ENCODE results near the gene HSD17B14. TPM values are rescaled to one million over a fixed set of nuclear protein-coding genes. Genes with fewer than 3 reads are reported as not detected.

Gene HSD17B14
- total and polyA plus RNA-seq, 7 donors, result 4.3 to 21.0 (median 16.9) TPM

DNA sequence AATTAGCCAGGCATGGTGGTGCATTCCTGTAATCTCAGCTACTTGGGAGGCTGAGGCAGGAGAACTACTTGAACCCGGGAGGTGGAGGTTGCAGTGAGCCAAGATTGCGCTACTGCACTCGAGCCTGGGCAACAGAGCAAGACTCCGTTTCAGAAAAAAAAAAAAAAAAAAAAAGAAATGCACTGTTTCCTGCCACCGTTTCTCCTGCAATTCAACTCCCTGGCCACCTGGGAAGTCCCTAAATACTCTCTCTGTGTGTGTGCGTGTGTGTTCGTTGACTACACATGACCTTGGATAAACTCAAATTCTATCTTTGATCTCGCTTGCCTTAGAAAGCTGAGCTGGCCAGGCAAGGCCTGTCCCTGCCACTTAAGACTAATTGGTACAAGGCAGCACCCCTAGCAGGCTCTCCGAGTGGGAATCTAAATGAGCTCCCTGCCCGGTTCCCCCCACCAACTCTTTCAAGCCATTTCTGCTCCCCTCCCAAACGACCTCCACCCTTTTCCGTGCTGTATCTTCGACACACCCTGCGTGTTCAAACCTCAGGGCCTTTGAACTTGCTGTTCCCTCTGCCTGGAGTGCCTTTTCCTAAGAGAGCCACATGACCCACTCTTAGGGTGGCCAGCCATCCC lies 20.3 kb downstream of the HSD17B14 start:
- peak overlapping the region in 1 of 4 donors; percentile 28 for H3K27ac ChIP-seq
- no peaks in the 10 kb centered on the region for H3K36me3 ChIP-seq
- WGBS, 2 donors, result 15 to 50% methylated on average over 14 of the region's 14 CpGs
- TF ChIP-seq CTCF (IDR thresholded peaks at IDR 0.05), result no peak
- no peak for TF ChIP-seq POLR2A (IDR thresholded peaks at IDR 0.05)
- no peak for TF ChIP-seq POLR2AphosphoS5 (IDR thresholded peaks at IDR 0.05)
- no peak for TF ChIP-seq EP300 (IDR thresholded peaks at IDR 0.05)
- intact Hi-C loops (cut with DNase I), result no loop called here
- no peak for DNase-seq
- H3K4me1 ChIP-seq, result peaks cover 0 to 26% (median 15%) of the 10 kb centered on the region in 4 donors
- H3K9me3 ChIP-seq, result no peaks in the 10 kb centered on the region
- H3K4me3 ChIP-seq, result no peak overlapping the region
- no peaks in the 10 kb centered on the region for H3K27me3 ChIP-seq

- DNase-seq, result no peak
- H3K36me3 ChIP-seq, result no peaks in the 10 kb centered on the region
- no peak for TF ChIP-seq CTCF (IDR thresholded peaks at IDR 0.05)
- TF ChIP-seq POLR2A (IDR thresholded peaks at IDR 0.05), result no peak
- no peak for TF ChIP-seq POLR2AphosphoS5 (IDR thresholded peaks at IDR 0.05)
- no peak for TF ChIP-seq EP300 (IDR thresholded peaks at IDR 0.05)
- intact Hi-C loops (cut with DNase I), result no loop called here
- peak overlapping the region in 1 of 4 donors; percentile 28 for H3K27ac ChIP-seq
- H3K27me3 ChIP-seq, result no peaks in the 10 kb centered on the region
- peaks cover 0 to 31% (median 20%) of the 10 kb centered on the region in 4 donors for H3K4me1 ChIP-seq
- no peak overlapping the region for H3K4me3 ChIP-seq
- WGBS, 2 donors, result 85 to 91% methylated on average over 6 of the region's 6 CpGs
- no peaks in the 10 kb centered on the region for H3K9me3 ChIP-seq
Observed at GRCh38 chr19:48814895-48815294, 21.4 kb downstream of the HSD17B14 start.

GRCh38 chr19:48813123-48813913 lies 23.0 kb downstream of the HSD17B14 start:
- H3K27ac ChIP-seq, result peak overlapping the region; percentile 89 to 96 (median 90)
- WGBS, 2 donors, result 89 to 90% methylated on average over 21 of the region's 21 CpGs
- H3K4me1 ChIP-seq, result peaks cover 0 to 23% (median 21%) of the 10 kb centered on the region in 4 donors
- no peaks in the 10 kb centered on the region for H3K9me3 ChIP-seq
- no peak overlapping the region for H3K4me3 ChIP-seq
- intact Hi-C loops (cut with DNase I), result loop anchor here (2.0 kb wide), 1 partner anchor 23 kb away; the partner anchor contains the start of gene HSD17B14
- no peaks in the 10 kb centered on the region for H3K36me3 ChIP-seq
- no peak for TF ChIP-seq EP300 (IDR thresholded peaks at IDR 0.05)
- DNase-seq, result no peak
- no peaks in the 10 kb centered on the region for H3K27me3 ChIP-seq

DNA sequence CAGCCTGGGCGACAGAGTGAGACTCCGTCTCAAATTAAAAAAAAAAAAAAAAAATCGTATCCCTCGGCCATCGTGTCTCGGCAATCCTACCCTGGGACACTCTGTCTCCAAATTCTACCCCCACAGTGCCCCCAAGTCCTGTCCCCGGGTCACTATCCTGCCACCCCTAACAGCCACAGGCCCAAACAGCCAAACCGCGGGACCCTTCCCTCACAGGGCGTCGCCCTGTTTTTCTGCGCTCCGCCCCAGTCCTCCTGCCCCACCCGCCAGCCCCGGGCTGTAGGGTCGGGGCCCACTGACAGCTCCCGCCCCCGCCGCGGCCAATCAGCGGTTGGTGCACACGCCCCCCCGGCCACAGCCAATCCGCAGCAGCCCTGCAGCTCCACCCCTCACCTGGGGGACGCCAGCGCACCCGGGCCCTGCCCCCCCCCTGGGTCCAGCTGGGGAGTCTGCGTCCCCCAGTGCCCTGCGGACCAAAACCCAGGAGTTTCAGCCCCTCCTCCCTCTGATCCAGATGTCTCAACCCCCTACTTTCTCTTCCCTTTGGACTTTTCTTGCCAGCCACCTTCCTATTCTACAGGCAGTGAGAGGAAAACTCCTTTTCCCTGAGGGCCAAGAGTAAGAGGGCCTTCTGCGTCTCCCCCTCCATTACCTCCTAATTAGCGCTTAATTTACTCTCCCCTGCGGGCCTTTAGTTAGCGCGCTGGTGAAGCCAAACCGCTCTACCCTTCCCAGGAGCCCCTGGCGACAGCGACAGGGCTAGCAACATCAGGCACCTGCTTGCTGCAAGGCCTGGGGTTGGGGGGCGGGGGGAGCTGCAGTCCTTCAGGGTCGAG lies 24.0 kb downstream of the HSD17B14 start:
- Histone ChIP-seq H3K4me3 (peak overlapping the region; percentile 57 to 64 (median 60)), H3K4me1 (peaks cover 0 to 23% (median 21%) of the 10 kb centered on the region in 4 donors), H3K27ac (peak overlapping the region; percentile 89 to 96 (median 90)), H3K27me3 (no peaks in the 10 kb centered on the region), H3K36me3 (peaks cover 0 to 6% (median 0%) of the 10 kb centered on the region in 4 donors), H3K9me3 (no peaks in the 10 kb centered on the region)
- WGBS, 2 donors, result 7 to 14% methylated on average over 39 of the region's 39 CpGs
- TF ChIP-seq POLR2AphosphoS5 (IDR thresholded peaks at IDR 0.05) (peak; percentile 86 to 94 (median 92)), EP300 (IDR thresholded peaks at IDR 0.05) (peak in 3 of 4 donors; percentile 33 to 80 (median 55)), POLR2A (IDR thresholded peaks at IDR 0.05) (peak; percentile 69 to 79), CTCF (IDR thresholded peaks at IDR 0.05) (no peak)
- peak; percentile 98 for DNase-seq
- intact Hi-C loops (cut with DNase I), result loop anchor here (2.0 kb wide), 1 partner anchor 24 kb away; the partner anchor contains the start of gene HSD17B14

All from sigmoid colon (tissue), 7 donors.